HepG2 (cell line): ENCODE data around the gene RPLP2. TPM values are rescaled to one million over a fixed set of nuclear protein-coding genes. Genes with fewer than 3 reads are reported as not detected.

Experiments
- ATAC-seq: fragments of 200-7000 bp; cut with Tn5 transposase; 3 replicates; pipeline ENCODE4 v1.9.1; 2020; ENCODE audit warnings: mild to moderate bottlenecking, moderate library complexity
- BruUV-seq: library from RNA; stranded (reverse); fragments of 400-500 nt; replicated peaks from 2 replicates; lab custom pipeline; 2021; lab: Mats Ljungman, UMichigan
- CTCF ChIA-PET: fragments of 300-600 bp; formaldehyde crosslinking; extraction: SDS; loops from one replicate; lab custom pipeline; 2021; ENCODE audit warnings: low total read pairs, inconsistent platforms, low intra/inter-chr PET ratio; lab: Yijun Ruan, JAX
- POLR2A ChIA-PET: fragments of 350-600 bp; sonication (Branson Sonifier 250); formaldehyde crosslinking; loops from one replicate; lab custom pipeline; 2020; ENCODE audit warnings: antibody characterized with exemption, inconsistent platforms; lab: Yijun Ruan, JAX
- DNase-seq: peaks from one replicate; pipeline ENCODE4 v3.0.0-alpha.2; 2015; ENCODE audit warnings: low spot score
- FAIRE-seq: peaks from 3 replicates; lab custom pipeline; 2011; peaks lifted over from hg19 to GRCh38; lab: Jason Lieb, UNC
- H2AFZ ChIP-seq: one replicate; pipeline ENCODE4 v1.6.1; 2011; ENCODE audit warnings: low read length, inconsistent platforms
- H3K27ac ChIP-seq: fragments of 300-600 bp; 3 replicates; pipeline ENCODE4 v1.8.0; 2011; ENCODE audit warnings: mixed run types, mild to moderate bottlenecking, mixed read lengths, low read length, inconsistent platforms; ENCODE audit not compliant: insufficient read depth; ENCODE audit errors: extremely low read length
- H3K27me3 ChIP-seq, 2 experiments: fragments of 200-600 bp in 1 of 2; 2 replicates in 1 of 2; 3 replicates in 1 of 2; pipeline versions ENCODE4 v1.6.0 to v1.8.0; 2011; ENCODE audit warnings: low read length in 2 of 2, mild to moderate bottlenecking in 2 of 2, moderate library complexity in 2 of 2, inconsistent platforms in 1 of 2; ENCODE audit not compliant: insufficient read depth in 2 of 2, control insufficient read depth in 1 of 2
- H3K36me3 ChIP-seq, 2 experiments: fragments of 200-600 bp in 1 of 2; replicated peaks in 1 of 2; 2 replicates in 1 of 2; 3 replicates in 1 of 2; pipeline versions ENCODE4 v1.5.1 to v1.8.0; 2011; ENCODE audit warnings: low read length in 2 of 2, inconsistent platforms in 1 of 2; ENCODE audit not compliant: insufficient read depth in 2 of 2, control insufficient read depth in 1 of 2
- H3K4me1 ChIP-seq: 2 replicates; pipeline ENCODE4 v1.5.1; 2012; ENCODE audit warnings: low read length, inconsistent platforms; ENCODE audit not compliant: insufficient read depth
- H3K4me2 ChIP-seq: 2 replicates; pipeline ENCODE4 v1.6.0; 2011; ENCODE audit warnings: low read depth, low read length, inconsistent platforms
- H3K4me3 ChIP-seq, 3 experiments: fragments of 200-600 bp in 1 of 3; sonication (generic), shearing (Covaris generic) in 1 of 3; replicated peaks in 1 of 3; 2 replicates each; pipeline ENCODE4 v1.5.1; 2011 to 2016; ENCODE audit warnings: low read length in 3 of 3, inconsistent platforms in 2 of 3, low read depth in 2 of 3, mild to moderate bottlenecking in 2 of 3, control low read depth in 1 of 3, mixed read lengths in 1 of 3; ENCODE audit not compliant: insufficient read depth in 1 of 3
- H3K79me2 ChIP-seq: one replicate; pipeline ENCODE4 v1.6.1; 2011; ENCODE audit warnings: low read length, inconsistent platforms; ENCODE audit not compliant: insufficient read depth
- H3K9ac ChIP-seq: 2 replicates; pipeline ENCODE4 v1.6.0; 2011; ENCODE audit warnings: mild to moderate bottlenecking, low read depth, low read length, inconsistent platforms; ENCODE audit not compliant: insufficient read depth
- H3K9me3 ChIP-seq: 2 replicates; pipeline ENCODE4 v1.5.1; 2012; ENCODE audit warnings: mild to moderate bottlenecking, low read length
- H4K20me1 ChIP-seq: 2 replicates; pipeline ENCODE4 v1.6.0; 2011; ENCODE audit warnings: inconsistent platforms, mild to moderate bottlenecking, low read length, moderate library complexity; ENCODE audit not compliant: insufficient read depth
- AGO2 ChIP-seq: fragments of 200-400 bp; formaldehyde crosslinking; optimal IDR thresholded peaks from 2 replicates; pipeline ENCODE3; 2017; ENCODE audit warnings: mild to moderate bottlenecking, low read depth, low read length, moderate library complexity
- CHCHD3 ChIP-seq: sonication (generic); formaldehyde crosslinking; IDR thresholded peaks from 2 replicates; pipeline ENCODE4 v1.8.0; 2022; ENCODE audit warnings: mild to moderate bottlenecking, missing genetic modification reagents, moderate library complexity
- CTCF ChIP-seq: sonication (generic); formaldehyde crosslinking; IDR thresholded peaks from 2 replicates; pipeline ENCODE4 v1.5.0; 2020; ENCODE audit warnings: mild to moderate bottlenecking, missing genetic modification reagents, moderate library complexity
- HIC2 ChIP-seq: sonication (generic); formaldehyde crosslinking; IDR thresholded peaks from 2 replicates; pipeline ENCODE4 v1.9.0; 2022; ENCODE audit warnings: low read depth, missing genetic modification reagents
- POLR2A ChIP-seq, 2 experiments: IDR thresholded peaks; 2 replicates each; pipeline ENCODE4 v1.6.1; 2011; ENCODE audit warnings: low read depth in 2 of 2, low read length in 2 of 2, mild to moderate bottlenecking in 1 of 2, moderate library complexity in 1 of 2; ENCODE audit not compliant: insufficient read depth in 1 of 2
- POLR2AphosphoS5 ChIP-seq: IDR thresholded peaks from 2 replicates; pipeline ENCODE4 v1.6.1; 2012; ENCODE audit warnings: low read depth, low read length
- POLR2G ChIP-seq: fragments of 200-400 bp; formaldehyde crosslinking; IDR thresholded peaks from 2 replicates; pipeline ENCODE4 v1.6.1; 2018; ENCODE audit warnings: mild to moderate bottlenecking, low read depth, low read length, moderate library complexity
- ZBTB33 ChIP-seq: sonication (generic); formaldehyde crosslinking; IDR thresholded peaks from 2 replicates; pipeline ENCODE4 v1.4.0; 2020; ENCODE audit warnings: missing genetic modification reagents
- ZC3H13 ChIP-seq: sonication (generic); formaldehyde crosslinking; IDR thresholded peaks from 2 replicates; pipeline ENCODE4 v1.8.1; 2023; ENCODE audit warnings: mild to moderate bottlenecking, missing genetic modification reagents, moderate library complexity
- ZNF660 ChIP-seq: sonication (generic); formaldehyde crosslinking; IDR thresholded peaks from 2 replicates; pipeline ENCODE4 v1.5.1; 2020; ENCODE audit warnings: mild to moderate bottlenecking, low read depth, missing genetic modification reagents, borderline replicate concordance
- WGBS: methylation state at CpG from one replicate; pipeline ENCODE4 v1.1.6; 2017; ENCODE audit warnings: low lambda C conversion rate; 5-methylcytosine and 5-hydroxymethylcytosine counted together
- in situ Hi-C: cut with HindIII; loops from 2 replicates; pipeline ENCODE4 v1.10.0; 2017; ENCODE audit warnings: low pct_unique_long_range_greater_than_20kb; ENCODE audit not compliant: extremely low pct_ligation_motif_present
- intact Hi-C: fragments of 100-400 bp; cut with micrococcal nuclease; formaldehyde crosslinking; loops from one replicate; pipeline ENCODE4 v1.10.0; 2022; ENCODE audit not compliant: unreplicated experiment
- polyA plus RNA-seq, 8 experiments: library from polyadenylated mRNA; depleted of rRNA in 3 of 8; stranded (reverse) in 7 of 8; unstranded in 1 of 8; fragments of >200 nt; fragmentation: Illumina TruSeq in 4 of 8; extraction: Trizol in 4 of 8; gene quantifications; 2 replicates each; pipeline versions ENCODE4 v1.2.1 to v1.2.3, GENCODE V29; 2011 to 2016; ENCODE audit warnings: low read depth in 4 of 8, missing spikeins in 1 of 8, mixed read lengths in 1 of 8; ENCODE audit not compliant: insufficient read depth in 1 of 8
- total RNA-seq, 5 experiments: library from RNA; depleted of rRNA; stranded (reverse); fragments of >200 nt; fragmentation: Illumina TruSeq; extraction: Trizol; gene quantifications; 2 replicates each; pipeline ENCODE4 v1.2.3, GENCODE V29; 2016; ENCODE audit warnings: low read depth in 1 of 5

Gene RPLP2
- total and polyA plus RNA-seq, 2 of the 13 experiments (the other 11 are each of a cell fraction or from before 2014, with no cell fraction given), result 978 to 2,106 TPM

GRCh38 chr11:839280-839623 is 29.5 kb downstream of the RPLP2 start:
- Histone ChIP-seq H3K27me3 (no peaks in the 10 kb centered on the region), H3K4me3 (no peak overlapping the region), H3K9me3 (no peaks in the 10 kb centered on the region), H3K36me3 (peaks cover 9 to 36% of the 10 kb centered on the region in 2 experiments), H3K9ac (peak overlapping the region; percentile 47; the same call in 1 of the 2 replicates), H3K4me2 (peak overlapping the region; percentile 7; the same call in 1 of the 2 replicates), H3K4me1 (peaks cover 63% of the 10 kb centered on the region), H4K20me1 (peaks cover 20% of the 10 kb centered on the region; the same call in 1 of the 2 replicates), H3K79me2 (peaks cover 32% of the 10 kb centered on the region), H2AFZ (no peak overlapping the region), H3K27ac (peak overlapping the region; percentile 53)
- ATAC-seq (no peak), FAIRE-seq (no peak), DNase-seq (no peak)
- ChIA-PET CTCF (no interaction called here), POLR2A (interaction anchor here (1.2 to 16.1 kb wide), 5 partner anchors 10 to 82 kb away, joined by 3 to 264 read pairs (median 15); partner anchors contain the start of genes CD151, CRACR2B, PIDD1 and PNPLA2)
- BruUV-seq, result no TSS peak
- 100% methylated on average over 1 of the region's 5 CpGs for WGBS
- 0 out of 2 replicates have a peak, but pooled peaks have one; percentile 0 for TF ChIP-seq ZC3H13 (CRISPR knock-in tag)
- peak; percentile 21; the same call in 1 of the 2 replicates for TF ChIP-seq POLR2G
- TF ChIP-seq ZNF660, result no peak
- peak; percentile 54 for TF ChIP-seq AGO2
- TF ChIP-seq POLR2A (IDR thresholded peaks at IDR 0.05; ENCODE audit: insufficient read depth in 1 of 2, low read depth in 2 of 2, low read length in 2 of 2), result peak in 1 of 2 experiments; percentile 14; a peak in 1 of 4 replicates
- 0 out of 2 replicates have a peak, but pooled peaks have one; percentile 20 for TF ChIP-seq CHCHD3 (CRISPR knock-in tag)
- intact Hi-C loops (no loop called here), in situ Hi-C loops (no loop called here)

GRCh38 chr11:839875-840617 is 30.3 kb downstream of the RPLP2 start:
- DNase-seq (no peak), ATAC-seq (no peak), FAIRE-seq (no peak)
- POLR2A ChIA-PET, result interaction anchor here (1.1 to 16.1 kb wide), 4 partner anchors 10 to 43 kb away, joined by 3 to 264 read pairs (median 78); partner anchors contain the start of genes CD151, CRACR2B, PNPLA2 and RPLP2
- no TSS peak for BruUV-seq
- Histone ChIP-seq H3K4me2 (peak overlapping the region; percentile 85), H4K20me1 (peaks cover 13% of the 10 kb centered on the region; the same call in 1 of the 2 replicates), H3K4me1 (peaks cover 61% of the 10 kb centered on the region), H3K79me2 (peaks cover 27% of the 10 kb centered on the region), H3K36me3 (peaks cover 9 to 36% of the 10 kb centered on the region in 2 experiments), H3K9me3 (no peaks in the 10 kb centered on the region), H3K27ac (peak overlapping the region; percentile 30), H3K9ac (peak overlapping the region; percentile 92), H2AFZ (no peak overlapping the region), H3K27me3 (no peaks in the 10 kb centered on the region), H3K4me3 (peak overlapping the region in 2 of 3 experiments; percentile 97 to 98; a peak in 3 of 6 replicates)
- intact Hi-C loops (loop anchor here (5.0 kb wide), 1 partner anchor 33 kb away; the partner anchor contains the start of genes PIDD1 and RPLP2), in situ Hi-C loops (no loop called here)
- 97% methylated on average over 10 of the region's 25 CpGs for WGBS
- CTCF ChIA-PET, result no interaction called here
- peak; percentile 12; the same call in 1 of the 2 replicates for TF ChIP-seq POLR2AphosphoS5
- TF ChIP-seq HIC2, result no peak
- peak; percentile 72; the same call in 1 of the 2 replicates for TF ChIP-seq ZBTB33 (CRISPR knock-in tag)
- peak; percentile 92 for TF ChIP-seq AGO2
- peak; percentile 50 for TF ChIP-seq CTCF (CRISPR knock-in tag)
